Suppressor macrophage treated with lipopolysaccharide for 4 hours (primary cell): ENCODE data around the gene UBAP2L.
"Not testable (repeated sequence)": the region's sequence is repeated elsewhere in the genome, so short reads cannot be mapped to it uniquely, and the experiment has no call there.

Source experiments
- DNase-seq: peaks from one replicate; pipeline ENCODE4 v3.0.0-alpha.2; 2020

Gene UBAP2L

DNA sequence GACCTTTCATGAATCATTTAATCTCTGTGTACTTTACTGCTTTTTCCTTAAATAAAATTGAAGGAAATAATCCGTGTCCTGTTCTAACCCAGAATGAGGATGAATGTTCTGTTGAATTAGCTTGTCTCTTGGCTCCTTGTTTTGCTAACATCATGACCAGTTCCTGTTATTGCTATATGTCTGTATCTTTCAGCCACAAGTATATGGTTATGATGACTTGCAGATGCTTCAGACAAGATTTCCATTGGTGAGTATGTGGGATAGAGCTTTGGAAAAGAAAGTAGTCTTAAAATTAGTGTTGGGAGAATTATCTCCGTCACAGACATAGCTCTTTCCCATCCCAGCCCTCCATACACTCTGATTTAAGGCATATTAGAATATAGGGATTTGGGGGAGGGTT, 38.0 kb downstream of the UBAP2L start:
- DNase-seq = no peak

DNA sequence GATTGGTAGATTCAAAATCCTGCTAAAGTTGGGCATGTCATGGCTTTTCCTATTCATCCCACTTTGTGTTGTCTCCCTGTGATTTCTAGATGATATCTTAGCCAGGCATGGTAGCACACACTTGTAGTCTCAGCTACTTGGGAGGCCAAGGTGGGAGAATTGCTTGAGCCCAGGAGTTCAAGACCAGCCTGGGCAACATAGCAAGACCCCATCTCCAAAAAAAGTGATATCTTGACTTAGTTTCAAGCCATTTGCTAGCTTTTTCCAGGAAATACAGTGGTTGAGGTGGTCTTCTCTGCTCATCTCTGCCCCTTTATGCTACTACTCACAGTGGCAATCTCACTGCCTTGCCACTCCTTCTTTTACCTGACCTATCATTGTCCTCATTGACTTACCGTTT, 39.4 kb downstream of the UBAP2L start:
- no peak for DNase-seq

DNA sequence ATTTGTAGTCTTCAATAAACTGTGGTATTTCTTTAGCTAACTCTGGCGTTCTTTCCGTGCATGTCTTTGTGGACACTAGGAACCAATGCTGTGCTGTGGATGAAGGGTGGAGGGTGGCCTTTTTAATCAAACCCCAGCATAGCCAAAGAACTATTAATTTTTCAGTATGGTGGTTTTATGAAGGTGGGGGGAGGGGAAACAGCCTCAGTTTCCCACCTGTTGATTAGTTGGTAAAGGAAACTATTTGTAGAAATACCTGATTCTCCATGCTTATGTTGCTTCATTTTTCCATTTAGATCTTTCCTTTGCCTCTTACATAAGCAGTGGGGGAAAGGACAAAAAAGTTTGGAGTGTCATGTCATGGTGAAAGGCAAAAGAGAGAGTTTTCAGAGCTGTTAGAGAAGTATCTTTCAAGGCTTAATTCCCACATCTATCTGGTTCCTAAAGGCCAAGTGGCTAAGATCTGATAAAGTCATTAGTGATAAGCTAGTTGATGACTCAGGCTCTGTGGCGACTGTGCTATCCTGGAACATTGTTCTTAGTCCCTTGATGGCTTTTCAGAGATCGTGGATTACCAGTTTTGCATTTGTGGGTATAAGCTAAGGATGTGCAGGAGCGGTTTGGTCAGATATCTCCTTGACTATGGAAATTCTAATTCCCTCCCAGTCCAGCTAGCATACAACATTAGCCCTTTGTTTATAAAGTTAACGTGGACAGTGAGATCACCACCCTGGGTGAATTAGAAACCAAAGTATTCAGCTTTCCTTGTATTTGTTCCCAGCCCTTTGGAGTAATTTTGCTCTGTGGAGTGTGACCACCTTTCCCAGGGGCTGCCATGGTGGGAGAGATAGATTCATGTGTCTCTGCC, 42.9 kb downstream of the UBAP2L start:
- no peak for DNase-seq

DNA sequence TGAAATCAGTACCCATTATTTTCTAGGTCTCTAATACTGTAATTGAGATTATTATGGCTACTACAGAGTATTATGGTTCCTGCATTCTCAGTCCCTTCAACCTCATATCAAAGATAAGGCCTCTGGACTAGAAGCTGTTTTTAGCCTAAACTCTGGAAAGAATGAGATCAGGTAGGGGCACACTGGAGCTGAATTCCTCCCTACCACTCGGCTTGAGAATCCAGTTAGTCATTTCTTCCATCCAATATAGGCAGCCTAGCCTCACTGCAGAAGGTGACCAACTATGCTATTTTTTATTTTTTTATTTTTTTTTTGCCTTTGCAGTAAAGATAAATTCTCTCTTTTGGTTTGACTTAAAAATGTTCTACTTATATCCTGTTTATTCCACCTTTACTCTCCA, 43.7 kb downstream of the UBAP2L start:
- DNase-seq = no peak

DNA sequence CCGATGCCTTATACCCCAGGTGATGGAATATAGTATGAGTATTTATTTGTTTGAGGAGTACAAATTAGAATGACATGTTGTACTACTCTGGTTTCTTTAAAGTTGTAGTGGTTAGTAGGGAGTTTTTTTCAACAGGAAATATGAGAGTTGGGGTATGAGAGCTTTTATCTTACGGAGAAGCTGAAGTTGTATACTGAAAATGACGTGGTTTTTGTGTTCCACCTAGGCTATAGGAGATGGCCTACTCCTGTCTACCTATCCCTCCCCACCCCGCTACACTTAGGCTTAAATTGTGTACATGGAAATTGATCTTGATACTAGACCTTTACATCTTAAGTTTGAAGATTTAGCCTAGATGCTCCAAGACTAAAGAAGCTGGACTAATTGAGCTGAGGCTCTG, 44.8 kb downstream of the UBAP2L start:
- DNase-seq = no peak

DNA sequence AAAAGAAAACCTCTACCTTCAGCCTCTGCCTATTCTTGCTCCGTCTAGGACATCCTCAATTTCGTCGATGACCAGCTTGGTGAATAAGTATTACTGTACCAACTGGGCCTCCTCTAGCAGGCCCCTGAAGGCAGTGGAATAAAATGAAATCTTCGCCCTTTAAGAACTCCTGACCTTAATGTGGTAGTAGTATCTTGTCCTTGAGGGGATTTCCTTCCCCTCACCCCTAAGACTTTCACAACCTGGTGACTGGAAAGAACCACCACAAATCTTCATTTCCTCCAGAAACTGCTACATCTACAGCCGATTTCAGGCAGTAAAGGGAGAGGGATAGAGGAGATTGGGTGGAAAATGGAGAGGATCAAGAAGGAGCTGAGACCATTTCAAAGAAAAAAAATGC, 50.1 kb downstream of the UBAP2L start:
- peak; percentile 55 for DNase-seq

DNA sequence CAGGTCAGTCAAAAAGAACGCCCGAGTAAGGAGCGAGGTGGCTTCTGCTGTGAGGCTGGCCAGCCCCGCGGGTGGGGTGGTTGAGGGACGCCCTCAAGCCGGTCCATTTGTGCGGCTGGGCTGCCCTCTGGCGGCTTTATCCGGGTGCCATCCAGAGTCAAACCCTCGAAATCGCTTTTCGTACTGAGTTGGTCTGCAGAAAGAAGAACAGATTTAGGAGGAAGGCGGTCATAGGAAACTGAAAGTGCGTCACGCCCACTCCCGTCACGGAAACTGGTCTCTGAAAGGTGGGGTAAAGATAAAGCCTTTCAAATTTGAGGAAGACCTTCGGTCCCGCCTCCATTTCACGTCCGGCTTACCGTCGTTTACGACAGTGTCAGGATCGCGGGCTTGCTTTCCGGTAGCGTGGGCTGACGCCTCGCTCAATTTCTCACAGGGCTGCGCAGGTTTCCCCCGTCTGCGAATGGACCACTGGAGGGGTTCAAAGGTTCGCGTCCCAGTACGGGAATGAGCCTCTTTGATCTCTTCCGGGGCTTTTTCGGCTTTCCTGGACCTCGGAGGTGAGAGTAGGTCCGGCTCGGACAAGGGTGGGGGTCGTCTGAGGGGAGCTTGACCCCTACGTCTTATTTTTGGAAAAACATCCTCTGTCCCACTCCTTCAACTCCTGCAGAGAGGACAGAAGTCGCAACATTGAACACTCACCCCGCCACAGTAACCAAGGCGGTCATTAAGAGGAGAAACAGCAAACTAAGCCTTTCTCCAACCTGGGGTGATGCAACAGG, 51.7 kb downstream of the UBAP2L start, which contains the start of gene HAX1:
Gene HAX1, plus strand, starts transcription at position 413 of the 782 bp plus-strand sequence. Its CDS starts 95 bp downstream, at position 508.
- DNase-seq = peak; percentile 99

DNA sequence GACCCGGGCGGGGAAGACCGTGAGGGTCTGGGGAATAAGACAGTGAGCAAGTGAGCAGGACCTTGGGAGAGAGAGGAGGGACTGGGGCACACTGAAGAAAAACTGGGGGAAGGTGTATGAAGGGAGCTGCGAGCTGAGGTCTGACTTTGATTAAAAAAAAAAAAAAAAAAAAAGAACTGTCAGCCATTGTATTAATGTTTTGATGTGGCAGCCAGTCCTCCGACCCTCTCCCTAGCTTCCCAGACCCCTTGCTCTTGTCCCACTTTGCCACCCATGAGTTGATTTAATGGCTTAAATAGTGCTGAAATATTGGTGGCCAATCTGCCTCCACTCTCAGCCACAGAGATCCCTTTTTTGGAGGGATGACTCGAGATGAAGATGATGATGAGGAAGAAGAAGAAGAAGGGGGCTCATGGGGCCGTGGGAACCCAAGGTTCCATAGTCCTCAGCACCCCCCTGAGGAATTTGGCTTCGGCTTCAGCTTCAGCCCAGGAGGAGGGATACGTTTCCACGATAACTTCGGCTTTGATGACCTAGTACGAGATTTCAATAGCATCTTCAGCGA, 52.3 kb downstream of the UBAP2L start:
- no peak for DNase-seq

DNA sequence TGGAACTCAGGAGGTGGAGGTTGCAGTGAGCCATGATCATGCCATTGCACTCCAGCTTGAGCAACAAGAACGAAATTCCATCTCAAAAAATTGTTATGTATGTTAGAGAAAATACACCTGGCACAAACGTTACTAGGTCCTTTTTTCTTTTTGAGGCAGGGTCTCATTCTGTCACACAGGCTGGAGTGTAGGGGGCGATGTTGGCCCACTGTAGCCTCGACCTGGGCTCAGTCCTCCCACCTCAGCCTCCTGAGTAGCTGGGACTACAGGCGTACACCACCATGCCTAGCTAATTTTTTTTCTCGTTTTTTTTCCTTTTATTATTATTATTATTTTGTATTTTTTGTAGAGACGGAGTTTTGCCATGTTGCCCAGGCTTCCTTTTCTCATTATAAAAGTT, 56.0 kb downstream of the UBAP2L start:
- DNase-seq = no peak

DNA sequence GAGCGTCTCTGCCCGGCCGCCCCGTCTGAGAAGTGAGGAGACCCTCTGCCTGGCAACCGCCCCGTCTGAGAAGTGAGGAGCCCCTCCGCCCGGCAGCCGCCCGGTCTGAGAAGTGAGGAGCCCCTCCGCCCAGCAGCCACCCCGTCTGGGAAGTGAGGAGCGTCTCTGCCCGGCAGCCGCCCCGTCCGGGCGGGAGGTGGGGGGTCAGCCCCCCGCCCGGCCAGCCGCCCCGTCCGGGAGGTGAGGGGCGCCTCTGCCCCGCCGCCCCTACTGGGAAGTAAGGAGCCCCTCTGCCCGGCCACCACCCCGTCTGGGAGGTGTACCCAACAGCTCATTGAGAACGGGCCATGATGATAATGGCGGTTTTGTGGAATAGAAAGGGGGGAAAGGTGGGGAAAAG, 66.8 kb downstream of the UBAP2L start:
- DNase-seq = not testable (repeated sequence)

DNA sequence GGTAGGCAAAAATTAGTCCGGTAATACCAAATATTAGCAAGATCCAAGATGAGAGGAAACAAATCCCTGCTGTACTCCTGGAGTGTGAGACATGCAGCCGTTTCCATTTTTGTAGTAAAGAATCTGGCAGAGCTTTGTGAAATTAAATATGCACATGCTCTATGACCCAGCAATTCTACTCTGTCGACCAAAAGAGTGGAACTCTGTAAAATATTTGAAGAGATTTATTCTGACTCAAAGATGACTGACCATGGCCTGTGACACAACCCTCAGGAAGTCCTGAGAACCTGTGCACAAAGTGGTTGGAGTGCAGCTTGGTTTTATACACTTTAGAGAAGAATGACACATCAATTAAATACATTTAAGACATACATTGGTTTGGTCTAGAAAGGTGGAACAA, 67.9 kb downstream of the UBAP2L start:
- DNase-seq = no peak

DNA sequence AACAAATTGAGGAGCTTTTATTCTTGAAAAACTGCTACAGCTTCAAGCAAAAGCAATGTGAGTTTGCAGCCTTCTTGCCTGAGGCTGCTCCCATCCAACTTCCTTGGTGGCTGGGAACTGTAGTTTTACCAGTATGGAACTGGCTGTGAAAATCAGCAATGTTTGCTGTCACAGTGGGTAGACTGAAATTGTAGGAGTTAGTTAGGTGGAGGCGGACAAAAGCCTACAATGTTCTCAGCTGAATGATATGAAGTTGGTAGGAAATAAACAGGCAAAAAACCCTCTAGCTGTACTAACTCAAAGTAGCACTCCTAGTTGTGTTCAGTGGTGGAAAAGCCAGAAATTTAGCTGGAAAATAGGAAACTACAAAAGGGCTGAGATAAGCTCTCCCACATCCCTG, 70.2 kb downstream of the UBAP2L start:
- no peak for DNase-seq

DNA sequence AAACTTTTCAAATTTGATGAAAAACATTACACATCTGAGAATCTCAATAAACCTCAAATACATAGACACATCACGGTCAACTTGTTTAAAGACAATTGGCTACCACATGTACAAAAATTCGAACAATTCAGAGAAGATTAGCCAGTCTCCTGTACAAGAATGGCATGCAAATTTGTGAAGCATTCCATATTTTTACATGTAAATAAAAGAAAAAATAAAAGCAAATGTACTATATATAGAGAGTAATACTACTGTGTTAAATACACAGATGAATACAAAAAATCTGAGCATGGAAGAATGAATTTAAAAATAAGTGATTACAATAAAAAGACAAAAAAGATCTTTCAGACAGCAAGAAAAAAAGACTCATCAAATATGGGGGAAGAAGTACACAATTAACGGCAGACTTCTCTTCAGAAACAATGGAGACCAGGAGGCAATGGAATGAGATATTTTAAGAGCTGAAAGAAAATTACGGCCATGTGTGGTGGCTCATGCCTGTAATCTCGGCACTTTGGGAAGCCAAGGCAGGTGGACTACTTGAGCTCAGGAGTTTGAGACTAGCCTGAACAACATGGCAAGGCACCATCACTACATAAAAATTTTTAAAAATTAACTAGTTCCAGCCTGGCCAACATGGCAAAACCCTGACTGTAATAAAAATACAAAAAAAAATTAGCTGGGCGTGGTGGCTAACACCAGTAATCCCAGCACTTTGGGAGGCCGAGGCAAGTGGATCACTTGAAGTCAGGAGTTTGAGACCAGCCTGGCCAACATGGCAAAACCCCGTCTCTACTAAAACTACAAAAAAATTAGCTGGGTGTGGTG, 74.9 kb downstream of the UBAP2L start:
- peak; percentile 8 for DNase-seq

DNA sequence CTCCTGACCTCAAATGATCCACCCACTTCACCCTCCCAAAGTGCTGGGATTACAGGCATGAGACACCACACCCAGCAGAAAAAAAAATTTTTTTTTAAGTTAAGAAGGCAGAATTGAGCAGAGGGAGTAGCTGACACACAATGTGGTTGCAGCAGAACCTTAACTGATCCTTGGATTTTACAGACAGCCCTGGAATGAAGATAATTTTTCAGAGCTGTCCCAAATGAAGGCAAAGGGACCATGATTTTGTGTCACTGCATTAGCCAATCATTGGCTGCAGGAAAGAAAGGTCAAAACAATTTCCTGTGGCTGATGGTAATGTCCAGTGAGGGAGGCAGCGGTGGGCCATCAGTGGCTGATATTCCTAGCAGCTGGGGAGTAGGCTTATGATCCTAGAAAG, 80.8 kb downstream of the UBAP2L start:
- DNase-seq = no peak

DNA sequence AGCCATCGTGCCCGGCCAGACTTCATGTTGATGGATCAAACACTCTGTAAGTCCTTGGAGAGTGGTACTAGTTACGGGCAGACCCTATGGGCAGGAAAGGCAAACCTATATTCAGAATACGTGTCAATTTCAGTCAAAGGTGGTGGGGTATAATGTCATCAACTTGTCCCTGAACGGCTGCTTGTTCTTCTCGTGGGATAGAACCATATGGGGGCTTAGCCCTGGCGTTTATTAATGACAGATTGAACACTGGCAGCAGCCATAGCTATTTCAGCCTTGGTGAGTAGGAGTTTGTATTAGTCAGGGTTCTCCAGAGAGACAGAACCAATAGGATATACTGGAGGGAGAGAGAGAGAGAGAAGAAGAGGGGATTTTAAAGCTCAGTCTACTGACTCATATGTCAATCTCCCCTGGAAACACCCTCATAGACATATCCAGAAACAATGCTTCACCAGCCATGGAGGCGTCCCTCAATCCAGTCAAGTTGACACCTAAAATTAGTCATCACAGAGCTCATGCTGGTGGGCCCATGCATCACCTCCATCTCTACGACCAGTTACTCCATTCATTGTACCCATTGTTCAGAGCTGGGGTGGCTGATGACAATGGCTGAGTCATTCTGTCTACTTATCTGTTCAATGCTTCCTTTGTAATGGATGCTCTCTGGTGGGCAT, 84.0 kb downstream of the UBAP2L start:
- DNase-seq = no peak

DNA sequence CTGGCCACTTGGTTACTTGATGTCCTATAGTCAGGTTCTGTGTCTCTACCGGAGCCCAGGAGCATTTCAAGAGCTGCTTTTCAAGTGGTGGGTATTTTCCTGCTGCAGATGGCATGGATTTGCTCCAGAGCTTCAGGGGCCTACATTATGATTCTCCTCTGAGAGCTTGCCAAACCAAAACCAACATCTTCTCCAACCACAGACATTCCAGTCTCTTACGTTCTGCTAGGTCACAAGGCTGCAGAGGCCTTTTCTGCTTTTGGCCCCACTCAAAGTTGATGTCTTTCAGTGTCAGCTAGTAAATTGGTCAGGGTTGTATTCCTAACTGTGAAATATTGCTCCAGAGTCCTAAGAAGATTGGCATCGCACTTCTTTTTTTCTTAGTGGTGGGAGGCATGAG, 85.4 kb downstream of the UBAP2L start:
- DNase-seq = no peak

DNA sequence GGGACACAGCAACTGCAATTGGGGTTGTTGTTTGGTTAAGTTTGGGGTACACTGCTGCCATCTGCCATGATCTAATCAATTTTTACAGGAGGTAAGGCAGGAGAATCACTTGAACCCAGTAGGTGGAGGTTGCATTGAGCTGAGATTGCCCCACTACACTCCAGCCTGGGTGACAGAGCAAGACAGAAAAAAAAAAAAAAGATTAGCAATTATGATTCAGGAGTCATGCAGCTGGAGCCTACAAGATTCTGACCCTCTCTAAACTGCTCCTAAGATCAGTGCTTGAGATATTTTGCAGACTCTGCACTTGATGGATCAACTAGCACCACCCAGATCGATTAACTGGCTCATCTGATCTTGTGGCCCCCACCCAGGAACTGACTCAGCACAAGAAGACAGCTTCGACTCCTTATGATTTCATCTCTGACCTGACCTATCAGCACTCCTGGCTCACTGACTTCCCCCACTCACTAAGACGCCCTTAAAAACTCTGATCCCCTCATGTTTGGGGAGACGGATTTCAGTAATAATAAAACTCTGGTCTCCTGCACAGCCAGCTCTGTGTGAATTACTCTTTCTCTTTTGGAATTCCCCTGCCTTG, 87.0 kb downstream of the UBAP2L start:
- DNase-seq = not testable (repeated sequence)

DNA sequence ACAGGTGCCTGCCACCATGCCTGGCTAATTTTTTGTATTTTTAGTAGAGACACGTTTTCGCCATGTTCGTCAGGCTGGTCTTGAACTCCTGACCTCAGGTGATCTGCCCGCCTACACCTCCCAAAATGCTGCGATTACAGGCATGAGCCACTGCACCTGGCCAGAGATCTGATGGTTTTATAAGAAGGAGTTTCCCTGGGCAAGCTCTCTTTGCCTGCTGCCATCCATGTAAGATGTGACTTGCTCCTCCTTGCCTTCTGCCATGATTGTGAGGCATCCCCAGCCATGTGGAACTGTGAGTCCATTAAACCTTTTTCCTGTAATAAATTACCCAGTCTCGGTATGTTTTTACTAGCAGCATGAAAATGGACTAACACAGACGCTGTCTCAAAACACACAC, 88.4 kb downstream of the UBAP2L start:
- not testable (repeated sequence) for DNase-seq

DNA sequence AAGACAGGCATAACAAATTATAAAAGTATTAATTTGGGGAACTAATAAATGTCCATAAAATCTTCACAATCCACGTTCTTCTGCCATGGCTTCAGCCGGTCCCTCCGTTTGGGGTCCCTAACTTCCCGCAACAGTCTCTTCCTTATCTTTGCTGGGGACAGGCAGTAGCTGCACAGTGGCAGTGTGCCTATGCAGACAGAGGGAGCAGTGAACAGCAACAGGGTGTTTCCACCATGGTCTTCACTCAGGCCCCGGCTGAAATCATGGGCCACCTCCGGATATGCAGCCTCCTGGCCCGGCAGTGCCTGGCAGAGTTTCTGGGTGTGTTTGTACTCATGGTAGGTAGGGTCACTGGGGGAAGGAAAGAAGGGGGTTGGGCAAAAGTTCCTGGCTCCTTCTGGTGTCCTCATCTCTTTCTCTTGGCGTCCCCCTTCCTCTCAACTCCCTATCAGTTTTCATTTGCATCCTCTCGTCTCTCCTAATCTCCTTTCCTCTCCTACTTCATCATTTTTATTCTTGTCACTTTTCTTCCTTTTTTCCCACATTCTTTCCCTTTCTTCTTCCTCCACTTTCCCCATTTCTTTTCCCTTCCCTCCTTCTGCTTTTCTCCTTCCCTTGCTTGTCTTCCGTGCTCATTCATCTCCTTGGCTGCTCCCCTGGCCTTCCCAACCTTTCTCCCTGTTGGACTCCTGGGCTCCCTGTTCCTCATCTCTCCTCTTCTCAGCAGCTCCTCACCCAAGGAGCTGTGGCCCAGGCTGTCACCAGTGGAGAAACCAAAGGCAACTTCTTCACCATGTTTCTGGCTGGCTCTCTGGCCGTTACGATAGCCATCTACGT, 91.7 kb downstream of the UBAP2L start:
- not testable (repeated sequence) for DNase-seq

DNA sequence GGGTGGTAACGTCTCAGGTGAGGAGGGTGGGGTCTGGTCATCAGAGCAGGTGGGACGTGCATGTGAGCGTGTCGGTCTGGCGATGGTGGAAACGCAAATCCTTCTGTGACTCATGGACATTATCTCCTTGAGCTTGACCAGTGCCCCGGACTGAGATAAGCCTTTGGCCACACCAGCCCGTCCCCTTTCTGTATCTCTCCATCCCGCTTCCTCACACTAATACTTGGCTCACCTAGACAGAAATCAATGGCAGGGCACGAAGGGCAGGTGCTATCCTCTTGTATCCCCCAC, 92.3 kb downstream of the UBAP2L start:
- DNase-seq = no peak

DNA sequence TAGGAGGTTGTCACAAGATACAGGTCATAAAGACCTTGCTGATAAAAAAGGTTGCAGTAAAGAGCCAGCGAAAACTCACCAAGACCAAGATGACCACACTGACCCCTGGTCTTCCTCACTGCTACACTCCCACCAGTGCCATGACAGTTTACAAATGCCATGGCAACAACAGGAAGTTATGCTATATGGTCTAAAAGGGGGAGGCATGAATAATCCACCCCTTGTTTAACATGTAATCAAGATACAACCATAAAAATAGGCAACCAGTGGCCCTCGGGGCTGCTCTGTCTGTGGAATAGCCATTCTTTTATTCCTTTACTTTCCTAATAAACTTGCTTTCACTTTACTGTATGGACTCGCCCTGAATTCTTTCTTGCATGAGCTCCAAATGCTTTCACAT, 93.5 kb downstream of the UBAP2L start:
- DNase-seq = not testable (repeated sequence)
